GM12875 (cell line): ENCODE results near the gene FADS3.

Experiments used
- H3K4me3 ChIP-seq: one replicate; pipeline ENCODE4 v1.5.1; 2011; ENCODE audit warnings: low read depth, low read length, control low read depth
- TF ChIP-seq, protein P1 (sequence below): IDR thresholded peaks from 2 replicates; pipeline ENCODE4 v1.5.1; 2011; ENCODE audit warnings: low read depth, mild to moderate bottlenecking, control low read depth, inconsistent platforms, low read length, moderate library complexity, borderline replicate concordance; ENCODE audit not compliant: insufficient read depth

Gene FADS3

DNA sequence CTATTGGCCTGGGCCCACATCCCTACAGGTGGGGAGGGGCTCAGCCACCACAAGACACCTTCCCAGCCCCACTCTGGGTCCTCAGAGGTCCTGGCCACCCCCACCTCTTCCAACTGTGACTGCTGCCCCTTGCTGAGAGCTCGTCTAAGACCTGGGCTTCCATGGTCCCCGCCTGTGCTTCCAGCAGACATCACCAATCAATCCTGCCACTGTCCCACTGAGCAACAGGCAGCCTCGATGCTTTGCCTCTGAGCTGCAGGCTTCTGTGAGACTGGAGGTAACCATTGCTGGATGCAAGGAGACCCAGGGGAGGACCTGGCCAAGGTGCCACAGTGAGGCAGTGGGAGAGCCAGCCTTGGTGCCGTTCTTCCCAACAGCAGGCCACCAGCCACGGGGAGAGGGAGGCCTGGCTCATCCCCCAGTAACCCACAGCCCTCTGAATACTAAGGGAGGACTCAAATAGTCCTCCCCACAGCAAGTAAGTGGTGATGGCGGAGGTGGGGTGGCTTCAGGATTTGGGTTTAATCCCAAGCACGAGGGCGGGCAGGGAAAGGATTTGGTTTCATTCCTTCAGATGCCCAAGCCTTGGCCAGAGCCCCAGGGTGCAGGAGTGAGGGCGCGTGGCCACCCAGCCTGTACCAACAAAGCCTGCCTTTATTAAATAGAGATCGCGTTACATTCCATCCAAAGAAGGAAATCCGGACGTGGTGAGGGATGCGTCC is 5.5 kb upstream of the FADS3 start:
- TF ChIP-seq, protein P1, sequence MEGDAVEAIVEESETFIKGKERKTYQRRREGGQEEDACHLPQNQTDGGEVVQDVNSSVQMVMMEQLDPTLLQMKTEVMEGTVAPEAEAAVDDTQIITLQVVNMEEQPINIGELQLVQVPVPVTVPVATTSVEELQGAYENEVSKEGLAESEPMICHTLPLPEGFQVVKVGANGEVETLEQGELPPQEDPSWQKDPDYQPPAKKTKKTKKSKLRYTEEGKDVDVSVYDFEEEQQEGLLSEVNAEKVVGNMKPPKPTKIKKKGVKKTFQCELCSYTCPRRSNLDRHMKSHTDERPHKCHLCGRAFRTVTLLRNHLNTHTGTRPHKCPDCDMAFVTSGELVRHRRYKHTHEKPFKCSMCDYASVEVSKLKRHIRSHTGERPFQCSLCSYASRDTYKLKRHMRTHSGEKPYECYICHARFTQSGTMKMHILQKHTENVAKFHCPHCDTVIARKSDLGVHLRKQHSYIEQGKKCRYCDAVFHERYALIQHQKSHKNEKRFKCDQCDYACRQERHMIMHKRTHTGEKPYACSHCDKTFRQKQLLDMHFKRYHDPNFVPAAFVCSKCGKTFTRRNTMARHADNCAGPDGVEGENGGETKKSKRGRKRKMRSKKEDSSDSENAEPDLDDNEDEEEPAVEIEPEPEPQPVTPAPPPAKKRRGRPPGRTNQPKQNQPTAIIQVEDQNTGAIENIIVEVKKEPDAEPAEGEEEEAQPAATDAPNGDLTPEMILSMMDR, result no peak
- H3K4me3 ChIP-seq, result no peak overlapping the region

DNA sequence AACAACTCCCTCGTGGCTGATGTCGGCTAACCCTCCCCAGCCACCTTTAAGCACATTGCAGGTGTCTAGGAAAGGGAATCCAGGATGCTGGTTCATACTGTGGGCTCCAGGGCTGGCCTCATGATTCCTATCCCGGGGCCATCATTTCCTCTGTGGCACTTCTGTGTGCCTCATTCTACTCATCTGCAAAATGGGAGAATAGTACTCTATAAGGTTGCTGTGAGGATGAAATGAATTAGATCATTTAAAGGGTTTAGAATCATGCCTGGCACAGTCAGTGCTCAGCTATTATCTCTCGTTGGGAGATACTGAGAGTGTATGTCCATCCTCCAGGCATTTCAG is 4.3 kb upstream of the FADS3 start:
- no peak overlapping the region for H3K4me3 ChIP-seq
- TF ChIP-seq, protein P1, result no peak

DNA sequence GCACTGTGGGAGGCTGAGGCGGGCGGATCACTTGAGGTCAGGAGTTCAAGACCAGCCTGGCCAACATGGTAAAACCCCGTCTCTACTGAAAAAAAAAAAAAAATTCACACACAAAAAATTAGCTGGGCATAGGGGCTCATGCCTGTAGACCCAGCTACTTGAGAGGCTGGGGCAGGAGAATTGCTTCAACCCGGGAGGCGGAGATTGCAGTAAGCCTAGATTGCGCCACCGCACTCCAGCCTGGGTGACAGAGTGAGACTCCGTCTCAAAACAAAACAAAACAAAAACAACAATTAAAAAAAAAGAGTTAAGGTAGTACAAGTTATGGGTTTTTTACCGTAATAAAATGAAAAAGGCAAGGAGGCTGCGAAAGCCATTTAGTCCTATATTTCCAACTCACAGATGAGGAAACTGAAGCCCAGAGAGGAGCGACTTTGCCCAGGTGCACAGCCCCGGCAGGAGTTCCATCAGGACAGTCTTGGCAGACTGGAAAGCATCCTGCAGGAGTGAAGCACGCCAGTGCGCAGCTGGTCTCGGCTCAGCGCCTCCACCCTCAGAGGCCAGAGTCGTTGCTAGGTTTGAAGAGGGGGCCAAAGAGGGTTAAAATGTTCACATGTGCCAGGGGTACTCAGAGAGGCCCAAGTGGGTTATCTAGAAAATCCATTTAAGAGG is 3.8 kb upstream of the FADS3 start:
- TF ChIP-seq, protein P1, result no peak
- no peak overlapping the region for H3K4me3 ChIP-seq

DNA sequence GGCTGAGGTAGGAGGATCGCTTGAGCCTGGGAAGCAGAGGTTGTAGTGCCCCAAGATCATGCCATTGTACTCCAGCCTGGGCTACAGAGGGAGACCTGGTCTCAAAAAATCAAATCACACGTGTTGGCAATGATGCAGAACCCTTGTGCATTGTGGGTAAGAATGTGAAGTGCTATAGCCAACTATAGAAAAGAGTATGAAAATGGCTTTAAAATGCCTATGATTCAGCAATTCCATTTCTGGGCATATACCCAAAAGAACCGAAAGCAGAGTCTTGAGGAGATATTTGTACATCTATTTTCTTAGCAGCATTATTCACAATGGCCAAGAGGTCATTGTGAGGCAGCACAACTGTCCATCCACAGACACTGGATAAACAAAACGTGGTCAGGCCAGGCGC is 2.6 kb upstream of the FADS3 start:
- TF ChIP-seq, protein P1, result no peak
- no peak overlapping the region for H3K4me3 ChIP-seq

DNA sequence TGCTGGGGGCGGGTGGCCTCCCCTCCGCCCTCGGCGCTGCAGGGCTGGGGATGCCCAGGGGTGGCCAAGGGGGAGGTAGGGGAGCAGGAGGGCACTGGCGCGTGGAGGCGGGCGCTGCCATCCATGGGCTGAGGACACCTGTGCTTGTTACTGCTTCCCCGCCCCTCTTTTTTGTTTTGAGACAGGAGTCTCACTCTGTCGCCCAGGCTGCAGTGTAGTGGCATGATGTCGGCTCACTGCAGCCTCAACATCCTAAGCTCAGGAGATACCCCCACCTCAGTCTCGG is 683 bp upstream of the FADS3 start:
- TF ChIP-seq, protein P1, result peak; percentile 41; the same call in 1 of the 2 replicates
- peak overlapping the region; percentile 70 for H3K4me3 ChIP-seq

DNA sequence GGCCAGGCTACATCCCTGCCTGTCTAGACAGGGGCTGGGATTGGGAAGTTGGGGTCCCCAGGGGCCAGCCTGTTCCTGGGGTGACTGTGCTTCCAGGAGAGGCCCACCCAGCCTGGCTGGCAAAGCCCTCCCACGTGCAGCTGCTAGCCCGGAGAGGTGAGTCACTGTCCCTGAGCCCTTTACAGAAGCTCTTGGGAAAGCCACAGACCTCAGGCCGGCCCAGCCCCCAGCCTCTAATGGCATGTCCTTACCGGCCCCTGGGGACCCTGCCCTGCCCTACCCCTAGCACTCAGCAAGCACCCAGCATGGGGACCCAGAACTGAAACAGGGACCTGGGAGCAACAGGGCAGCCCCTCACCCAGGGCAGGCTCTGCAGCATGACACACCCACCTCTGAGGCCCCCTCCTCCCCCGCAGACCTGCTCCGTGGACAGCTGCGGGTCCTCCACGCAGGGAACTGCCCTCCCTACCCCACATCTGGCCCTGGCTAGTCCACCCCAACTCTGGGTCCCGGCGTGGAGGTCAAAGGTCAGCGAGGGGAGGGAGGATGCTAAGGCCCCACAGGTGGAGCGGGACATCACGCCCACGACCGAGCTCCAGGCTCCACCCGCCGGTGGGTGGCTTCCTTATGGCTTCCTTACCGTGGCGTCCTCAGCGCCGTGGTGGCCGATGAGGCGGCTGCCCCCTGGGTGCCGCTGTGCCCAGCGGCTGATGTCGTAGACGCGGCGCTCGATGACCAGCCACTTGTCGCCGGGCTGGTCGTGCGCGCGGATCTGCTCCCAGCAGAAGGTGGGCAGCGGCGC is 615 bp downstream of the FADS3 start:
- peak overlapping the region; percentile 70 for H3K4me3 ChIP-seq
- TF ChIP-seq, protein P1, result 0 out of 2 replicates have a peak, but pooled peaks have one; percentile 1

DNA sequence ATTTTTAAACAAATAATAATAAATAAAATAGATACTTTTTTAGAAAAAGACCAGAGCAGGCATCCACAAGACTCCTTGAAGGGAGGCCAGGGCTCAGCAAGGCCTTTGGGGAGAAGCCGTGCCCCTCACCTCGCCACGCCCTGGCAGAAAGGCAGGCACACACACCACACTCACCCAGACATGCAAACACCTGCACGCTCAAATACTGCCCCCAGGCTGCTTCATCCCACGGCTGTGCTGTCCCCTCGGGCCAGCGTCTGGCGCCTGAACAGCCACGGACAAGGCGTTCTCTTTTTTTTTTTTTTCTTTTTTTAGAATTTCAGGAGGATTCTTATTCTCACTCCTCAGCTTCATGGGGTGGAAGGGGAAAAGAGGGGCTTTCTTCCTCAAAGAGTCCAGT is 1.5 kb downstream of the FADS3 start:
- no peak overlapping the region for H3K4me3 ChIP-seq
- TF ChIP-seq, protein P1, result no peak
